Gastrocnemius medialis (tissue), 4 donors: Measurements from ENCODE around the gene ALX4.

ENCODE experiments used
- POLR2A ChIP-seq, 2 donors: fragments of 450-650 bp; IDR thresholded peaks; one replicate each; pipeline ENCODE4 v1.6.1; 2017; ENCODE audit warnings: antibody characterized with exemption in 2 of 2, mild to moderate bottlenecking in 2 of 2, moderate library complexity in 2 of 2
- TF ChIP-seq, protein P1 (sequence below), 5 experiments: fragments of 450-650 bp in 3 of 5; fragments of 200-600 bp in 2 of 5; sonication (generic) in 2 of 5; IDR thresholded peaks in 4 of 5; conservative IDR thresholded peaks in 1 of 5; 1 replicate in 4 of 5; 2 replicates in 1 of 5; pipeline ENCODE4 v1.5.1; 2016 to 2019; ENCODE audit warnings: antibody characterized with exemption in 5 of 5, mild to moderate bottlenecking in 3 of 5, moderate library complexity in 3 of 5

DNA sequence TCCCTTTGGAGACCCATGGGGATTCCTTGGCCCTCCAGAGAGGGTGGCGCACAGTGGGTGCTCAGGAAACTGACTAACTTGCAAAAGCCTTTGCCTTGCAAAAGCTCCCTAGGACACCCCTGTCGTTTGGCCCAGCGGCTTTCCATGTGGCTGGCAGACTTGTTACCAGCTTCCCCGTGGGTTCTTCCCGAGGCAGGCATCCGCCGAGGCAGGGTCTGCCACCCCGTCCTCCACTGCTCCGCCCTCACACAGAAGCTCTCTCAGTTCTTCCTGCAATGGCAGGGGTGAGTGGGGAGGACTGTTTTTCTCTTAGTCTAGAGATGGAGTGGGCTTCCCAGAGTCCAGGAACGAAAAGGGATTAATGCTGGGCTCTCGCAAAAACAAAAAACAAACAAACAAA is 23.0 kb downstream of the ALX4 start:
- TF ChIP-seq, protein P1, sequence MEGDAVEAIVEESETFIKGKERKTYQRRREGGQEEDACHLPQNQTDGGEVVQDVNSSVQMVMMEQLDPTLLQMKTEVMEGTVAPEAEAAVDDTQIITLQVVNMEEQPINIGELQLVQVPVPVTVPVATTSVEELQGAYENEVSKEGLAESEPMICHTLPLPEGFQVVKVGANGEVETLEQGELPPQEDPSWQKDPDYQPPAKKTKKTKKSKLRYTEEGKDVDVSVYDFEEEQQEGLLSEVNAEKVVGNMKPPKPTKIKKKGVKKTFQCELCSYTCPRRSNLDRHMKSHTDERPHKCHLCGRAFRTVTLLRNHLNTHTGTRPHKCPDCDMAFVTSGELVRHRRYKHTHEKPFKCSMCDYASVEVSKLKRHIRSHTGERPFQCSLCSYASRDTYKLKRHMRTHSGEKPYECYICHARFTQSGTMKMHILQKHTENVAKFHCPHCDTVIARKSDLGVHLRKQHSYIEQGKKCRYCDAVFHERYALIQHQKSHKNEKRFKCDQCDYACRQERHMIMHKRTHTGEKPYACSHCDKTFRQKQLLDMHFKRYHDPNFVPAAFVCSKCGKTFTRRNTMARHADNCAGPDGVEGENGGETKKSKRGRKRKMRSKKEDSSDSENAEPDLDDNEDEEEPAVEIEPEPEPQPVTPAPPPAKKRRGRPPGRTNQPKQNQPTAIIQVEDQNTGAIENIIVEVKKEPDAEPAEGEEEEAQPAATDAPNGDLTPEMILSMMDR (IDR thresholded peaks at IDR 0.05 in 4 of 5, conservative IDR thresholded peaks at IDR 0.05 in 1 of 5), result no peak
- no peak for TF ChIP-seq POLR2A (IDR thresholded peaks at IDR 0.05)
